GM23338 (cell line): ENCODE results near the gene ZMYND11. TPM values are rescaled to one million over a fixed set of nuclear protein-coding genes. Genes with fewer than 3 reads are reported as not detected.

ENCODE experiments used
- ATAC-seq: fragments of 200-7000 bp; cut with Tn5 transposase; 3 replicates; pipeline ENCODE4 v1.9.1; 2020
- DNase-seq: peaks from one replicate; pipeline ENCODE4 v3.0.0-alpha.2; 2015; ENCODE audit warnings: low spot score
- H2AFZ ChIP-seq: fragments of 200-600 bp; sonication (generic); 2 replicates; pipeline ENCODE4 v1.8.0; 2016; ENCODE audit warnings: antibody characterized with exemption, mild to moderate bottlenecking, moderate library complexity
- H3F3A ChIP-seq: fragments of 200-600 bp; sonication (generic); replicated peaks from 2 replicates; pipeline ENCODE4 v1.8.0; 2017; ENCODE audit warnings: antibody characterized with exemption, mixed run types, low read depth
- H3K27ac ChIP-seq: fragments of 200-600 bp; sonication (generic); 2 replicates; pipeline ENCODE4 v1.6.1; 2016; ENCODE audit warnings: low read depth
- H3K27me3 ChIP-seq: fragments of 200-600 bp; sonication (generic); 2 replicates; pipeline ENCODE4 v1.8.0; 2016; ENCODE audit warnings: mild to moderate bottlenecking, mixed run types, moderate library complexity; ENCODE audit not compliant: insufficient read depth
- H3K36me3 ChIP-seq: fragments of 200-600 bp; sonication (generic); 2 replicates; pipeline ENCODE4 v1.8.0; 2016; ENCODE audit warnings: mild to moderate bottlenecking; ENCODE audit not compliant: insufficient read depth
- H3K4me1 ChIP-seq: fragments of 200-600 bp; sonication (generic); 2 replicates; pipeline ENCODE4 v1.8.0; 2016; ENCODE audit warnings: mild to moderate bottlenecking, moderate library complexity; ENCODE audit not compliant: insufficient read depth
- H3K4me2 ChIP-seq: fragments of 200-600 bp; sonication (generic); 2 replicates; pipeline ENCODE4 v1.7.1; 2017; ENCODE audit warnings: mixed run types
- H3K4me3 ChIP-seq: fragments of 200-600 bp; sonication (generic); 2 replicates; pipeline ENCODE4 v1.6.1; 2016; ENCODE audit warnings: mixed run types
- H3K79me2 ChIP-seq: fragments of 200-600 bp; sonication (generic); replicated peaks from 2 replicates; pipeline ENCODE4 v1.8.0; 2017; ENCODE audit warnings: mild to moderate bottlenecking; ENCODE audit not compliant: insufficient read depth
- H3K9me2 ChIP-seq: fragments of 200-600 bp; sonication (generic); 2 replicates; pipeline ENCODE4 v1.8.0; 2017; ENCODE audit not compliant: insufficient read depth
- H4K20me1 ChIP-seq: fragments of 200-600 bp; sonication (generic); replicated peaks from 2 replicates; pipeline ENCODE4 v1.8.0; 2017; ENCODE audit warnings: mild to moderate bottlenecking; ENCODE audit not compliant: insufficient read depth
- H3K27ac Mint-ChIP-seq: 2 replicates; pipeline ENCODE4 v1.8.0; 2020; ENCODE audit warnings: inconsistent platforms, mild to moderate bottlenecking, moderate library complexity, mixed read lengths
- H3K27me3 Mint-ChIP-seq: 3 replicates; pipeline ENCODE4 v1.8.0; 2022; ENCODE audit warnings: low read depth, mild to moderate bottlenecking, moderate library complexity, mixed read lengths, inconsistent platforms; ENCODE audit not compliant: insufficient read depth, poor library complexity
- H3K36me3 Mint-ChIP-seq: 3 replicates; pipeline ENCODE4 v1.8.0; 2021; ENCODE audit warnings: low read depth, mild to moderate bottlenecking, inconsistent platforms, moderate library complexity, mixed read lengths
- H3K4me1 Mint-ChIP-seq: 3 replicates; pipeline ENCODE4 v1.8.0; 2020; ENCODE audit warnings: mild to moderate bottlenecking, inconsistent platforms, mixed read lengths
- H3K4me3 Mint-ChIP-seq: 3 replicates; pipeline ENCODE4 v1.8.0; 2021; ENCODE audit warnings: moderate library complexity, mild to moderate bottlenecking, inconsistent platforms, mixed read lengths
- H3K9me3 Mint-ChIP-seq: 3 replicates; pipeline ENCODE4 v1.8.0; 2020; ENCODE audit warnings: moderate library complexity, mild to moderate bottlenecking, inconsistent platforms, mixed read lengths
- EZH2 ChIP-seq: fragments of 200-600 bp; sonication (generic); IDR thresholded peaks from one replicate; pipeline ENCODE4 v1.8.0; 2017; ENCODE audit warnings: antibody characterized with exemption, mild to moderate bottlenecking, low read depth; ENCODE audit not compliant: unreplicated experiment
- JUNB ChIP-seq: IDR thresholded peaks from one replicate; pipeline ENCODE4 v1.6.1; 2016; ENCODE audit warnings: antibody characterized with exemption; ENCODE audit not compliant: unreplicated experiment
- NANOG ChIP-seq: IDR thresholded peaks from 2 replicates; pipeline ENCODE4 v1.6.1; 2016; ENCODE audit warnings: antibody characterized with exemption, borderline replicate concordance
- POLR2AphosphoS5 ChIP-seq: IDR thresholded peaks from 2 replicates; pipeline ENCODE4 v1.6.1; 2016; ENCODE audit warnings: antibody characterized with exemption, low read depth
- STAT1 ChIP-seq: IDR thresholded peaks from one replicate; pipeline ENCODE4 v1.6.1; 2016; ENCODE audit warnings: antibody characterized with exemption; ENCODE audit not compliant: unreplicated experiment
- ZNF462 ChIP-seq: fragments of 250-450 bp; sonication (Bioruptor Pico); IDR thresholded peaks from 2 replicates; pipeline ENCODE4 v1.5.0; 2020; ENCODE audit warnings: mild to moderate bottlenecking, moderate library complexity
- polyA plus RNA-seq: library from polyadenylated mRNA; unstranded; fragments of >200 nt; fragmentation: Nextera tagmentation; extraction: Ambion mirVana; gene quantifications from 2 replicates; pipeline ENCODE4 v1.2.1, GENCODE V29; 2016
- total RNA-seq: library from RNA; depleted of rRNA; stranded (reverse); fragments of >200 nt; shearing (Covaris generic); gene quantifications from 2 replicates; pipeline ENCODE4 v1.2.3, GENCODE V29; 2014
- TF ChIP-seq, protein P1 (sequence below), 2 experiments: fragments of 200-600 bp in 1 of 2; sonication (generic) in 1 of 2; conservative IDR thresholded peaks; 2 replicates each; pipeline versions ENCODE4 v1.5.1 to v1.6.1; 2016 to 2017; ENCODE audit warnings: antibody characterized with exemption in 2 of 2, low read depth in 2 of 2, mild to moderate bottlenecking in 2 of 2, moderate library complexity in 1 of 2
- TF ChIP-seq, protein P2 (sequence below): IDR thresholded peaks from 2 replicates; pipeline ENCODE4 v1.6.1; 2016; ENCODE audit warnings: antibody characterized with exemption

Gene ZMYND11
- total and polyA plus RNA-seq, 2 experiments from 2014 or later: 8.9 to 16.9 TPM

DNA sequence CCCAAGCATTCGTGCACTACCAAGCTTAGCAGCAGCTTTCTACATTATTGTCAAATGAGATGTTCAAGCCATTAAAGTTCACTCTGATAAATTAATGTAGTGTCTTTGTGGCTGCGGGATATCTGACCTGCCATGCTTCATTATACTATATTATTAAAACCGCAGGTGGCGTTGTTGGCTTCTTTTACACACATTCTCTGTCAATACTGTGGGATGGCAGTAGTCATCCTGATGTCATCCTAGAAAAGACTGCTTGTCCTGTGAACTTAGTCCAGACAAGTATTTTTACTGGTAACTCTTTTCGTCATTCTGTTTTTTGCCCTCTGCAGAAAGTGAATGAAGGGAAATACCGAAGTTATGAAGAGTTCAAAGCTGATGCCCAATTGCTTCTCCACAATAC is 103.9 kb downstream of the ZMYND11 start:
- no peak overlapping the region for H2AFZ ChIP-seq
- no peak overlapping the region for H3K27ac ChIP-seq
- no peak overlapping the region for H3K27ac Mint-ChIP-seq
- no peaks in the 10 kb centered on the region for H3K36me3 ChIP-seq
- no peaks in the 10 kb centered on the region for H3K4me1 ChIP-seq
- no peak overlapping the region for H3K4me3 Mint-ChIP-seq
- no peak overlapping the region for H3K4me2 ChIP-seq
- H3K9me2 ChIP-seq: no peaks in the 10 kb centered on the region
- H4K20me1 ChIP-seq: no peaks in the 10 kb centered on the region
- H3K4me1 Mint-ChIP-seq: no peaks in the 10 kb centered on the region; the same call in 2 of the 3 replicates
- ATAC-seq (no peak), DNase-seq (no peak)
- peaks cover under 1% of the 10 kb centered on the region for H3K27me3 Mint-ChIP-seq
- no peak overlapping the region for H3K4me3 ChIP-seq
- no peaks in the 10 kb centered on the region for H3K27me3 ChIP-seq
- no peaks in the 10 kb centered on the region; the same call in 2 of the 3 replicates for H3K36me3 Mint-ChIP-seq
- H3K9me3 Mint-ChIP-seq: no peaks in the 10 kb centered on the region
- no peaks in the 10 kb centered on the region for H3K79me2 ChIP-seq
- TF ChIP-seq, protein P1, sequence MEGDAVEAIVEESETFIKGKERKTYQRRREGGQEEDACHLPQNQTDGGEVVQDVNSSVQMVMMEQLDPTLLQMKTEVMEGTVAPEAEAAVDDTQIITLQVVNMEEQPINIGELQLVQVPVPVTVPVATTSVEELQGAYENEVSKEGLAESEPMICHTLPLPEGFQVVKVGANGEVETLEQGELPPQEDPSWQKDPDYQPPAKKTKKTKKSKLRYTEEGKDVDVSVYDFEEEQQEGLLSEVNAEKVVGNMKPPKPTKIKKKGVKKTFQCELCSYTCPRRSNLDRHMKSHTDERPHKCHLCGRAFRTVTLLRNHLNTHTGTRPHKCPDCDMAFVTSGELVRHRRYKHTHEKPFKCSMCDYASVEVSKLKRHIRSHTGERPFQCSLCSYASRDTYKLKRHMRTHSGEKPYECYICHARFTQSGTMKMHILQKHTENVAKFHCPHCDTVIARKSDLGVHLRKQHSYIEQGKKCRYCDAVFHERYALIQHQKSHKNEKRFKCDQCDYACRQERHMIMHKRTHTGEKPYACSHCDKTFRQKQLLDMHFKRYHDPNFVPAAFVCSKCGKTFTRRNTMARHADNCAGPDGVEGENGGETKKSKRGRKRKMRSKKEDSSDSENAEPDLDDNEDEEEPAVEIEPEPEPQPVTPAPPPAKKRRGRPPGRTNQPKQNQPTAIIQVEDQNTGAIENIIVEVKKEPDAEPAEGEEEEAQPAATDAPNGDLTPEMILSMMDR (conservative IDR thresholded peaks at IDR 0.05; ENCODE audit: low read depth in 2 of 2): peak in 1 of 2 experiments; percentile 15; a peak in 1 of 4 replicates
- TF ChIP-seq, protein P2, sequence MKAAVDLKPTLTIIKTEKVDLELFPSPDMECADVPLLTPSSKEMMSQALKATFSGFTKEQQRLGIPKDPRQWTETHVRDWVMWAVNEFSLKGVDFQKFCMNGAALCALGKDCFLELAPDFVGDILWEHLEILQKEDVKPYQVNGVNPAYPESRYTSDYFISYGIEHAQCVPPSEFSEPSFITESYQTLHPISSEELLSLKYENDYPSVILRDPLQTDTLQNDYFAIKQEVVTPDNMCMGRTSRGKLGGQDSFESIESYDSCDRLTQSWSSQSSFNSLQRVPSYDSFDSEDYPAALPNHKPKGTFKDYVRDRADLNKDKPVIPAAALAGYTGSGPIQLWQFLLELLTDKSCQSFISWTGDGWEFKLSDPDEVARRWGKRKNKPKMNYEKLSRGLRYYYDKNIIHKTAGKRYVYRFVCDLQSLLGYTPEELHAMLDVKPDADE: no peak
- H3F3A ChIP-seq: no peaks in the 10 kb centered on the region

GRCh38 chr10:241451-241850 is 106.2 kb downstream of the ZMYND11 start:
- Histone ChIP-seq H3K36me3 (no peaks in the 10 kb centered on the region), H2AFZ (no peak overlapping the region), H3F3A (no peaks in the 10 kb centered on the region), H4K20me1 (no peaks in the 10 kb centered on the region), H3K27ac (no peak overlapping the region), H3K4me1 (no peaks in the 10 kb centered on the region), H3K4me3 (no peak overlapping the region), H3K27me3 (no peaks in the 10 kb centered on the region), H3K4me2 (no peak overlapping the region), H3K9me2 (no peaks in the 10 kb centered on the region), H3K79me2 (no peaks in the 10 kb centered on the region)
- no peak overlapping the region for H3K4me3 Mint-ChIP-seq
- H3K27me3 Mint-ChIP-seq: no peaks in the 10 kb centered on the region
- no peak overlapping the region for H3K27ac Mint-ChIP-seq
- H3K4me1 Mint-ChIP-seq: no peaks in the 10 kb centered on the region; the same call in 2 of the 3 replicates
- H3K9me3 Mint-ChIP-seq: no peaks in the 10 kb centered on the region
- ATAC-seq (no peak), DNase-seq (no peak)
- H3K36me3 Mint-ChIP-seq: no peaks in the 10 kb centered on the region; the same call in 2 of the 3 replicates
- TF ChIP-seq POLR2AphosphoS5 (no peak), EZH2 (no peak), STAT1 (no peak), ZNF462 (no peak), NANOG (no peak), JUNB (no peak)
- TF ChIP-seq, protein P1 (conservative IDR thresholded peaks at IDR 0.05; ENCODE audit: low read depth in 2 of 2): no peak
- TF ChIP-seq, protein P2: no peak
